ENCODE results near the gene JPH2.

Gene JPH2

GRCh38 chr20:44187772-44188709 lies 1.1 kb upstream of the JPH2 start:
- no peak for DNase-seq (ENCODE audit: low spot score)

- DNase-seq (ENCODE audit: low spot score) = no peak
Observed at GRCh38 chr20:44186674-44187053, 324 bp downstream of the JPH2 start.

- no peak for DNase-seq (ENCODE audit: low spot score)
Observed at GRCh38 chr20:44186201-44186600, 787 bp downstream of the JPH2 start.

GRCh38 chr20:44185574-44185973 lies 1.4 kb downstream of the JPH2 start:
- DNase-seq (ENCODE audit: low spot score) = no peak

- DNase-seq (ENCODE audit: low spot score) = no peak
Observed at GRCh38 chr20:44183282-44183681, 3.7 kb downstream of the JPH2 start.

- no peak for DNase-seq (ENCODE audit: low spot score)
Observed at GRCh38 chr20:44182863-44183262, 4.1 kb downstream of the JPH2 start.

GRCh38 chr20:44182135-44182765 lies 4.7 kb downstream of the JPH2 start:
- DNase-seq (ENCODE audit: low spot score) = no peak

- DNase-seq (ENCODE audit: low spot score) = peak; percentile 70
Observed at GRCh38 chr20:44181611-44182010, 5.4 kb downstream of the JPH2 start.

GRCh38 chr20:44180814-44181213 lies 6.2 kb downstream of the JPH2 start:
- DNase-seq (ENCODE audit: low spot score) = no peak

GRCh38 chr20:44176833-44177534 lies 10.0 kb downstream of the JPH2 start:
- DNase-seq (ENCODE audit: low spot score) = no peak

- DNase-seq (ENCODE audit: low spot score) = no peak
Observed at GRCh38 chr20:44174996-44175765, 11.8 kb downstream of the JPH2 start.

GRCh38 chr20:44173846-44174245 lies 13.1 kb downstream of the JPH2 start:
- DNase-seq (ENCODE audit: low spot score) = no peak

- DNase-seq (ENCODE audit: low spot score) = no peak
Observed at GRCh38 chr20:44173116-44173515, 13.9 kb downstream of the JPH2 start.

- DNase-seq (ENCODE audit: low spot score) = no peak
Observed at GRCh38 chr20:44172572-44172950, 14.4 kb downstream of the JPH2 start.

- no peak for DNase-seq (ENCODE audit: low spot score)
Observed at GRCh38 chr20:44171775-44172571, 15.0 kb downstream of the JPH2 start.

GRCh38 chr20:44170816-44171410 lies 16.1 kb downstream of the JPH2 start:
- DNase-seq (ENCODE audit: low spot score) = no peak

- DNase-seq (ENCODE audit: low spot score) = no peak
Observed at GRCh38 chr20:44167736-44168135, 19.3 kb downstream of the JPH2 start.

- DNase-seq (ENCODE audit: low spot score) = no peak
Observed at GRCh38 chr20:44166477-44166876, 20.5 kb downstream of the JPH2 start.

GRCh38 chr20:44166008-44166407 lies 21.0 kb downstream of the JPH2 start:
- no peak for DNase-seq (ENCODE audit: low spot score)

- DNase-seq (ENCODE audit: low spot score) = no peak
Observed at GRCh38 chr20:44160133-44160532, 26.9 kb downstream of the JPH2 start.

GRCh38 chr20:44159711-44160110 lies 27.3 kb downstream of the JPH2 start:
- no peak for DNase-seq (ENCODE audit: low spot score)
